K562 (cell line): Measurements from ENCODE around the gene PRR19. TPM values are rescaled to one million over a fixed set of nuclear protein-coding genes. Genes with fewer than 3 reads are reported as not detected.

Experiments
- ATAC-seq: fragments of 200-7000 bp; cut with Tn5 transposase; 3 replicates; pipeline ENCODE4 v1.9.1; 2020; ENCODE audit warnings: moderate library complexity
- BruUV-seq: library from RNA; stranded (reverse); fragments of 400-500 nt; replicated peaks from 2 replicates; lab custom pipeline; 2021; lab: Mats Ljungman, UMichigan
- CTCF ChIA-PET: fragments of 300-600 bp; formaldehyde crosslinking; extraction: SDS; loops from one replicate; lab custom pipeline; 2021; ENCODE audit warnings: low intra/inter-chr PET ratio; lab: Yijun Ruan, JAX
- POLR2A ChIA-PET: fragments of 300-600, 350-650 bp; sonication (Branson Sonifier 250); formaldehyde crosslinking; extraction: SDS; loops from one replicate; lab custom pipeline; 2021; ENCODE audit warnings: antibody characterized with exemption, inconsistent platforms; lab: Yijun Ruan, JAX
- DNase-seq, 4 experiments: peaks; one replicate each; pipeline versions ENCODE4 v3.0.0 to v3.0.0-alpha.2; 2011 to 2018; ENCODE audit warnings: low spot score in 3 of 4, mixed read lengths in 3 of 4; ENCODE audit errors: extremely low read depth in 1 of 4
- FAIRE-seq: peaks from 2 replicates; lab custom pipeline; 2011; peaks lifted over from hg19 to GRCh38; lab: Jason Lieb, UNC
- H2AFZ ChIP-seq: 2 replicates; pipeline ENCODE4 v1.6.0; 2011; ENCODE audit warnings: low read depth, low read length, control low read depth, inconsistent platforms
- H3K27ac ChIP-seq: fragments of 200-600 bp; 3 replicates; pipeline ENCODE4 v1.8.0; 2011; ENCODE audit warnings: low read depth, mild to moderate bottlenecking, control low read depth, inconsistent platforms, low read length, moderate library complexity, mixed read lengths; ENCODE audit errors: extremely low read depth
- H3K27me3 ChIP-seq, 2 experiments: fragments of 300-600 bp in 1 of 2; 2 replicates in 1 of 2; 3 replicates in 1 of 2; pipeline versions ENCODE4 v1.6.0 to v1.8.0; 2011; ENCODE audit warnings: inconsistent platforms in 2 of 2, low read length in 2 of 2, mild to moderate bottlenecking in 1 of 2, mixed read lengths in 1 of 2, moderate library complexity in 1 of 2; ENCODE audit not compliant: control insufficient read depth in 2 of 2, insufficient read depth in 2 of 2
- H3K36me3 ChIP-seq: fragments of 300-600 bp; 3 replicates; pipeline ENCODE4 v1.8.0; 2011; ENCODE audit warnings: mild to moderate bottlenecking, low read length, inconsistent platforms; ENCODE audit not compliant: control insufficient read depth, insufficient read depth
- H3K4me1 ChIP-seq, 2 experiments: fragments of 200-600 bp in 1 of 2; replicated peaks in 1 of 2; 2 replicates in 1 of 2; 3 replicates in 1 of 2; pipeline versions ENCODE4 v1.5.1 to v1.8.0; 2011; ENCODE audit warnings: inconsistent platforms in 2 of 2, low read length in 2 of 2, mild to moderate bottlenecking in 1 of 2, mixed read lengths in 1 of 2, moderate library complexity in 1 of 2; ENCODE audit not compliant: control insufficient read depth in 2 of 2, insufficient read depth in 2 of 2
- H3K4me2 ChIP-seq: 2 replicates; pipeline ENCODE4 v1.6.1; 2011; ENCODE audit warnings: low read length, control low read depth, inconsistent platforms, mixed read lengths; ENCODE audit not compliant: insufficient read depth
- H3K4me3 ChIP-seq: fragments of 200-600 bp; sonication (generic), shearing (Covaris generic); 2 replicates; pipeline ENCODE4 v1.5.1; 2016; ENCODE audit warnings: control low read depth, inconsistent platforms
- H3K79me2 ChIP-seq: fragments of 200-600 bp; 3 replicates; pipeline ENCODE4 v1.8.0; 2011; ENCODE audit warnings: low read length, inconsistent platforms; ENCODE audit not compliant: control insufficient read depth, insufficient read depth
- H3K9ac ChIP-seq, 2 experiments: 2 replicates each; pipeline versions ENCODE4 v1.6.0 to v1.6.1; 2011; ENCODE audit warnings: low read depth in 2 of 2, low read length in 2 of 2, control low read depth in 1 of 2, inconsistent platforms in 1 of 2, mild to moderate bottlenecking in 1 of 2, mixed read lengths in 1 of 2; ENCODE audit not compliant: insufficient read depth in 1 of 2
- H3K9me1 ChIP-seq: one replicate; pipeline ENCODE4 v1.6.0; 2011; ENCODE audit warnings: inconsistent platforms, mild to moderate bottlenecking, low read length, moderate library complexity; ENCODE audit not compliant: control insufficient read depth, insufficient read depth
- H3K9me3 ChIP-seq: replicated peaks from 2 replicates; pipeline ENCODE4 v1.5.1; 2011; ENCODE audit warnings: low read depth, low read length, inconsistent platforms; ENCODE audit not compliant: control insufficient read depth, insufficient read depth
- H4K20me1 ChIP-seq: replicated peaks from 2 replicates; pipeline ENCODE4 v1.6.1; 2011; ENCODE audit warnings: low read length, inconsistent platforms, mixed read lengths; ENCODE audit not compliant: control insufficient read depth, insufficient read depth
- HSF4 ChIP-seq: fragments of 250-450 bp; sonication (Bioruptor Pico); IDR thresholded peaks from 2 replicates; pipeline ENCODE4 v2.1.2; 2022; ENCODE audit warnings: mild to moderate bottlenecking, moderate library complexity, borderline replicate concordance
- ZBTB7A ChIP-seq: IDR thresholded peaks from 2 replicates; pipeline ENCODE4 v1.6.1; 2011; ENCODE audit warnings: low read depth, mild to moderate bottlenecking, low read length, moderate library complexity, borderline replicate concordance; ENCODE audit not compliant: control insufficient read depth
- ZFP36 ChIP-seq: fragments of 150-350 bp; IDR thresholded peaks from 2 replicates; pipeline ENCODE4 v1.6.1; 2018; ENCODE audit warnings: low read length, low read depth; ENCODE audit not compliant: partially characterized antibody
- ZNF165 ChIP-seq: fragments of 250-450 bp; sonication (Bioruptor Pico); IDR thresholded peaks from 2 replicates; pipeline ENCODE4 v1.4.0; 2020; ENCODE audit warnings: borderline replicate concordance
- WGBS: fragments of 100-300 bp; shearing (Covaris generic); methylation state at CpG from one replicate; pipeline ENCODE4 v1.1.6; 2016; ENCODE audit warnings: low coverage, mixed read lengths; ENCODE audit not compliant: insufficient coverage; ENCODE audit errors: missing lambda C conversion rate; 5-methylcytosine and 5-hydroxymethylcytosine counted together
- in situ Hi-C: fragments of 300-500 bp; cut with MboI; formaldehyde crosslinking; loops from 4 replicates; pipeline ENCODE4 v1.15.0; 2018; ENCODE audit warnings: inconsistent platforms, mixed read lengths
- intact Hi-C: fragments of 100-400 bp; cut with micrococcal nuclease; formaldehyde crosslinking; loops from 2 replicates; pipeline ENCODE4 v1.14.2; 2022
- polyA plus RNA-seq, 8 experiments: library from polyadenylated mRNA; depleted of rRNA in 4 of 8; stranded (reverse) in 5 of 8; unstranded in 3 of 8; fragments of >200 nt; fragmentation: Nextera tagmentation in 2 of 8; fragmentation: Illumina TruSeq in 1 of 8; extraction: Ambion mirVana in 2 of 8; extraction: Trizol in 1 of 8; gene quantifications; 2 replicates each; pipeline versions ENCODE4 v1.2.1 to v1.2.3, GENCODE V29; 2011 to 2014; ENCODE audit warnings: inconsistent platforms in 1 of 8, missing spikeins in 1 of 8
- total RNA-seq, 7 experiments: library from RNA; depleted of rRNA in 6 of 7; stranded (reverse); fragments of >200 nt in 6 of 7; fragmentation: Illumina TruSeq in 2 of 7; extraction: Trizol in 2 of 7; gene quantifications; 2 replicates each; pipeline versions ENCODE4 v1.2.1 to v1.2.3, GENCODE V29; 2011 to 2021; ENCODE audit warnings: low replicate concordance in 1 of 7
- TF ChIP-seq, protein P1 (sequence below): sonication (generic); formaldehyde crosslinking; IDR thresholded peaks from 2 replicates; pipeline ENCODE4 v1.8.0; 2022; ENCODE audit warnings: missing genetic modification reagents, mild to moderate bottlenecking, moderate library complexity, borderline replicate concordance

The PRR19 gene
- total and polyA plus RNA-seq, 9 of the 15 experiments (the other 6 are each of a cell fraction or from before 2014, with no cell fraction given): 0.10 to 1.6 (median 0.54) TPM

DNA sequence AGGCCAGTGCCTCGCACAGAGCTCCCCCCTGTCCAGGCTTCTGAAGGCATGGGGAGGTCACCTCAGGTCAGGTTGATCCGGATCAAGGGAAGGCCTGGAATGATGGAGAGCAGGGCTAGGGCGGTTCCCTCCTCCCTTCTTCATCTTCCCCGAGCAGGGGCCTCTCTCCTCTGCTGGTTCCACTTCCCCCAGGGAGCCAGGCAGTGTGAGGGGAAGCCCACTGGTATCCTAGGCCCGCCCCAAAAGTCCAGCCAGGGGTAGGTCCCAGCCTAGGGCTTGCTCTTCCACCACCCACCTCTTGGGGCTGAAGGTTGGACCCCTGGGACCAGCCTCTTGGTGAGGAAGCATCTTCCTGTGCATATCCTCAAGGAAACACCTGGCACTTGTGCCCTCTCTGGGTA is 16.4 kb upstream of the PRR19 start:
- TF ChIP-seq ZNF165 (no peak), HSF4 (CRISPR knock-in tag) (no peak)
- TF ChIP-seq, protein P1, sequence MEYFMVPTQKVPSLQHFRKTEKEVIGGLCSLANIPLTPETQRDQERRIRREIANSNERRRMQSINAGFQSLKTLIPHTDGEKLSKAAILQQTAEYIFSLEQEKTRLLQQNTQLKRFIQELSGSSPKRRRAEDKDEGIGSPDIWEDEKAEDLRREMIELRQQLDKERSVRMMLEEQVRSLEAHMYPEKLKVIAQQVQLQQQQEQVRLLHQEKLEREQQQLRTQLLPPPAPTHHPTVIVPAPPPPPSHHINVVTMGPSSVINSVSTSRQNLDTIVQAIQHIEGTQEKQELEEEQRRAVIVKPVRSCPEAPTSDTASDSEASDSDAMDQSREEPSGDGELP (CRISPR knock-in tag): no peak
- TF ChIP-seq, all 486 proteins: peak for 0
- H3K27me3 ChIP-seq: no peaks in the 10 kb centered on the region; a peak in 1 of 5 replicates
- peak overlapping the region; percentile 70 to 94; a peak in 3 of 4 replicates for H3K9ac ChIP-seq
- intact Hi-C loops (no loop called here), in situ Hi-C loops (no loop called here)
- H3K4me2 ChIP-seq: peak overlapping the region; percentile 83
- no peaks in the 10 kb centered on the region for H3K9me3 ChIP-seq
- DNase-seq: peak in 2 of 4 experiments; percentile 15 to 26
- H3K4me1 ChIP-seq: peaks cover 39 to 80% of the 10 kb centered on the region in 2 experiments
- CTCF ChIA-PET: no interaction called here
- H3K9me1 ChIP-seq: no peaks in the 10 kb centered on the region
- 53% methylated on average over 3 of the region's 5 CpGs for WGBS
- FAIRE-seq: no peak
- peaks cover 51% of the 10 kb centered on the region for H3K79me2 ChIP-seq
- H3K36me3 ChIP-seq: peaks cover 40% of the 10 kb centered on the region; the same call in 2 of the 3 replicates
- BruUV-seq: no TSS peak
- 0 out of 2 replicates have a peak, but pooled peaks cover 8% of the 10 kb centered on the region for H4K20me1 ChIP-seq
- no peak overlapping the region for H2AFZ ChIP-seq
- no peak for ATAC-seq
- peak overlapping the region; percentile 63; the same call in 1 of the 2 replicates for H3K4me3 ChIP-seq
- POLR2A ChIA-PET: interaction anchor here (1.2 to 1.4 kb wide), 2 partner anchors 14 to 15 kb away, joined by 4 read pairs; no protein-coding TSS in a partner anchor
- H3K27ac ChIP-seq: no peak overlapping the region; the same call in 2 of the 3 replicates

DNA sequence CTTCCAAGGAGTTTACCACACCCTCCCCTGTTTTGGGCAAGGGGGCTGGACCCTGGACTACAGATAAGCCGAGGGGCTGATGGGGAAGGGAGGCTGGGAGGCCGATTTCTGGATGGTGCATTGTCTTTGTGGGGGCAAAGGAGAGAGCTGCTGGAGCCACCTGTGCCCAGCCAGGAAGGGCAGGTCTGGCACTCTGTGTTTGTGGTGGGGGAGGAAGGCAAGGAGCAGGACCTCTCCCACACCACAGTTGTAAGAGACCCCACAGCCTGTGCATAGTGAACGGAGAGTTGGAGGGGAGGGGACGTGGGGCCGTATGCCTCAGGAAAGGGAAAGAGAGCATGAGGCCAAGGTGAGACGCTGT is 16.0 kb upstream of the PRR19 start:
- Histone ChIP-seq H3K4me1 (peaks cover 39 to 80% of the 10 kb centered on the region in 2 experiments), H3K27ac (peak overlapping the region; percentile 34; the same call in 1 of the 3 replicates), H3K9me1 (no peaks in the 10 kb centered on the region), H3K4me2 (peak overlapping the region; percentile 83), H3K36me3 (peaks cover 44% of the 10 kb centered on the region; the same call in 2 of the 3 replicates), H3K79me2 (peaks cover 48% of the 10 kb centered on the region), H3K27me3 (no peaks in the 10 kb centered on the region; a peak in 1 of 5 replicates), H4K20me1 (0 out of 2 replicates have a peak, but pooled peaks cover 8% of the 10 kb centered on the region), H3K4me3 (no peak overlapping the region), H2AFZ (no peak overlapping the region), H3K9ac (peak overlapping the region; percentile 70 to 94; a peak in 3 of 4 replicates), H3K9me3 (no peaks in the 10 kb centered on the region)
- ChIA-PET CTCF (no interaction called here), POLR2A (no interaction called here)
- intact Hi-C loops: no loop called here
- in situ Hi-C loops: no loop called here
- 0 out of 2 replicates have a peak, but pooled peaks have one; percentile 3 for TF ChIP-seq ZBTB7A
- no peak for TF ChIP-seq ZFP36
- 48% methylated on average over 6 of the region's 6 CpGs for WGBS
- BruUV-seq: no TSS peak
- DNase-seq: no peak
- FAIRE-seq: no peak
- ATAC-seq: no peak
